Heart left ventricle (tissue), 13 donors: ENCODE measurements around the gene SH2D4B.

Source experiments
- CTCF ChIP-seq, 12 donors: fragments of 200-600 bp; sonication (generic) in 4 of 12; IDR thresholded peaks; one replicate each; pipeline versions ENCODE4 v1.5.0 to v1.8.0; 2018 to 2022; ENCODE audit warnings: antibody characterized with exemption in 12 of 12, mild to moderate bottlenecking in 5 of 12
- POLR2A ChIP-seq, 2 donors: fragments of 450-650 bp; IDR thresholded peaks; one replicate each; pipeline ENCODE4 v1.6.1; 2017; ENCODE audit warnings: antibody characterized with exemption in 2 of 2, mild to moderate bottlenecking in 2 of 2, moderate library complexity in 2 of 2
- donor health status: ischemic (EF 13 %, LVEDD 7.1; RV severe dilation, severe dysfunction).
- donor health status: DM: no; HTN: yes; CAD: no.
- donor health status: DM: no; HTN: no; CAD: no.
- donor health status: ischemic (EF 25% LVEDD 6.9; RV normal size, moderate dysfunction).
- donor health status: ischemic (EF 25% LVEDD 5.7; RV mildly dilated, moderate dysfunction).
- donor health status: ischemic (EF 35%, LVEDD 5.7; RV mildly dilated, moderate dysfunction).
- donor health status: nonischemic (EF 11% LVEDD 7.7; RV severe dilation, severe dysfunction).
- donor health status: DM: yes; HTN: yes; CAD: no.
- donor health status: PGD.
- donor health status: ischemic (EF 29% LVEDD 5.4; RV normal size, mild dysfunction).
- donor health status: nonischemic (EF 23%, LVEDD 6.1; RV moderate dilation, normal function).

GRCh38 chr10:80609331-80609730 is 71.6 kb downstream of the SH2D4B start:
- TF ChIP-seq CTCF (IDR thresholded peaks at IDR 0.05): no peak
- TF ChIP-seq POLR2A (IDR thresholded peaks at IDR 0.05): no peak
